H1 (cell line): ENCODE measurements around the gene TFDP1. TPM values are rescaled to one million over a fixed set of nuclear protein-coding genes. Genes with fewer than 3 reads are reported as not detected.

Experiments
- CTCF ChIA-PET: fragments of 300-600 bp; sonication (Branson Sonifier 250); formaldehyde crosslinking; loops from one replicate; lab custom pipeline; 2021; ENCODE audit not compliant: partially characterized antibody; lab: Charles Lee
- POLR2A ChIA-PET: fragments of 300-600 bp; sonication (Branson Sonifier 250); formaldehyde crosslinking; loops from one replicate; lab custom pipeline; 2021; ENCODE audit warnings: inconsistent platforms; ENCODE audit not compliant: partially characterized antibody; lab: Charles Lee
- DNase-seq, 2 experiments: peaks; one replicate each; pipeline versions ENCODE4 v3.0.0 to v3.0.0-alpha.2; 2010 to 2022; ENCODE audit warnings: low spot score in 2 of 2, low read depth in 1 of 2, mixed read lengths in 1 of 2
- FAIRE-seq: peaks from 2 replicates; lab custom pipeline; 2011; peaks lifted over from hg19 to GRCh38; lab: Jason Lieb, UNC
- H2AFZ ChIP-seq: 2 replicates; pipeline ENCODE4 v1.8.1; 2012; ENCODE audit warnings: low read length, inconsistent platforms
- H2AK5ac ChIP-seq: 2 replicates; pipeline ENCODE4 v1.6.1; 2013; ENCODE audit warnings: low read depth, low read length
- H2BK120ac ChIP-seq: replicated peaks from 2 replicates; pipeline ENCODE3; 2013; ENCODE audit warnings: low read depth, low read length, inconsistent platforms
- H2BK12ac ChIP-seq: 2 replicates; pipeline ENCODE4 v1.6.1; 2013; ENCODE audit warnings: low read depth, low read length
- H2BK15ac ChIP-seq: 2 replicates; pipeline ENCODE4 v1.6.1; 2013; ENCODE audit warnings: low read length
- H2BK20ac ChIP-seq: 2 replicates; pipeline ENCODE4 v1.6.1; 2013; ENCODE audit warnings: low read length
- H2BK5ac ChIP-seq: 2 replicates; pipeline ENCODE4 v1.6.1; 2013; ENCODE audit warnings: low read depth, low read length
- H3K14ac ChIP-seq: 2 replicates; pipeline ENCODE4 v1.6.1; 2013; ENCODE audit warnings: inconsistent platforms; ENCODE audit not compliant: insufficient read length
- H3K18ac ChIP-seq: 2 replicates; pipeline ENCODE4 v1.6.1; 2013; ENCODE audit warnings: low read length; ENCODE audit errors: extremely low read depth
- H3K23ac ChIP-seq: 2 replicates; pipeline ENCODE4 v1.6.1; 2013; ENCODE audit warnings: inconsistent platforms; ENCODE audit not compliant: insufficient read length
- H3K23me2 ChIP-seq: 2 replicates; pipeline ENCODE4 v1.6.1; 2013; ENCODE audit warnings: low read depth, low read length
- H3K27ac ChIP-seq: 2 replicates; pipeline ENCODE4 v1.6.1; 2011; ENCODE audit warnings: low read depth, low read length, inconsistent platforms
- H3K27me3 ChIP-seq, 4 experiments: replicated peaks in 1 of 4; 1 replicate in 1 of 4; 2 replicates in 3 of 4; pipeline versions ENCODE4 v1.6.1 to v1.8.1; 2011 to 2013; ENCODE audit warnings: low read length in 3 of 4, mild to moderate bottlenecking in 3 of 4, inconsistent platforms in 2 of 4, mixed read lengths in 2 of 4, moderate library complexity in 1 of 4; ENCODE audit not compliant: control insufficient read depth in 3 of 4, insufficient read depth in 3 of 4; ENCODE audit errors: extremely low read depth in 1 of 4
- H3K36me3 ChIP-seq, 4 experiments: 2 replicates each; pipeline versions ENCODE4 v1.6.1 to v1.8.1; 2011 to 2013; ENCODE audit warnings: mild to moderate bottlenecking in 4 of 4, low read length in 3 of 4, moderate library complexity in 2 of 4, control low read depth in 1 of 4, inconsistent platforms in 1 of 4; ENCODE audit not compliant: insufficient read depth in 4 of 4, control insufficient read depth in 2 of 4
- H3K4ac ChIP-seq: replicated peaks from 2 replicates; pipeline ENCODE3; 2013; ENCODE audit warnings: low read length, low read depth, mixed read lengths, inconsistent platforms; ENCODE audit not compliant: insufficient read length
- H3K4me1 ChIP-seq, 4 experiments: replicated peaks in 1 of 4; 1 replicate in 1 of 4; 2 replicates in 3 of 4; pipeline versions ENCODE4 v1.6.1 to v1.8.1; 2011 to 2013; ENCODE audit warnings: low read length in 3 of 4, inconsistent platforms in 2 of 4, mixed read lengths in 1 of 4; ENCODE audit not compliant: insufficient read depth in 4 of 4, control insufficient read depth in 3 of 4
- H3K4me2 ChIP-seq, 2 experiments: 2 replicates each; pipeline versions ENCODE4 v1.6.1 to v1.8.1; 2011 to 2013; ENCODE audit warnings: low read depth in 2 of 2, low read length in 2 of 2, control low read depth in 1 of 2, inconsistent platforms in 1 of 2, mild to moderate bottlenecking in 1 of 2; ENCODE audit not compliant: insufficient read depth in 1 of 2
- H3K4me3 ChIP-seq, 4 experiments: fragments of 200-600, 300-600 bp in 1 of 4; sonication (generic), shearing (Covaris generic), sonication (Bioruptor Twin) in 1 of 4; 2 replicates each; pipeline versions ENCODE4 v1.5.1 to v1.8.1; 2011 to 2016; ENCODE audit warnings: low read length in 4 of 4, low read depth in 3 of 4, control low read depth in 2 of 4, inconsistent platforms in 2 of 4, mild to moderate bottlenecking in 2 of 4, mixed read lengths in 1 of 4, moderate library complexity in 1 of 4; ENCODE audit not compliant: insufficient read depth in 2 of 4; ENCODE audit errors: extremely low read depth in 1 of 4
- H3K56ac ChIP-seq: replicated peaks from 2 replicates; pipeline ENCODE3; 2013; ENCODE audit warnings: low read depth, mild to moderate bottlenecking, mixed read lengths, low read length, inconsistent platforms; ENCODE audit not compliant: insufficient read length
- H3K79me1 ChIP-seq: 2 replicates; pipeline ENCODE4 v1.6.1; 2013; ENCODE audit warnings: low read depth, low read length, control low read depth
- H3K79me2 ChIP-seq, 2 experiments: 2 replicates each; pipeline versions ENCODE4 v1.6.1 to v1.8.1; 2012 to 2013; ENCODE audit warnings: low read length in 2 of 2, mild to moderate bottlenecking in 2 of 2, inconsistent platforms in 1 of 2; ENCODE audit not compliant: insufficient read depth in 2 of 2, control insufficient read depth in 1 of 2
- H3K9ac ChIP-seq, 4 experiments: replicated peaks in 1 of 4; 1 replicate in 1 of 4; 2 replicates in 3 of 4; pipeline versions ENCODE4 v1.6.1 to v1.8.1; 2011 to 2013; ENCODE audit warnings: low read depth in 3 of 4, low read length in 3 of 4, control low read depth in 2 of 4, mild to moderate bottlenecking in 2 of 4, moderate library complexity in 2 of 4, inconsistent platforms in 1 of 4; ENCODE audit errors: extremely low read depth in 1 of 4
- H3K9me3 ChIP-seq, 2 experiments: 2 replicates each; pipeline versions ENCODE4 v1.6.1 to v1.8.1; 2012 to 2013; ENCODE audit warnings: mild to moderate bottlenecking in 2 of 2, moderate library complexity in 2 of 2, control low read depth in 1 of 2, inconsistent platforms in 1 of 2, low read depth in 1 of 2, low read length in 1 of 2, mixed read lengths in 1 of 2; ENCODE audit not compliant: insufficient read depth in 2 of 2
- H4K20me1 ChIP-seq, 2 experiments: replicated peaks in 1 of 2; 2 replicates each; pipeline versions ENCODE3 to v1.8.1; 2011 to 2013; ENCODE audit warnings: inconsistent platforms in 2 of 2, low read length in 2 of 2, mild to moderate bottlenecking in 1 of 2; ENCODE audit not compliant: insufficient read depth in 2 of 2, control insufficient read depth in 1 of 2
- H4K5ac ChIP-seq: 2 replicates; pipeline ENCODE4 v1.6.1; 2013; ENCODE audit warnings: low read length, low read depth, mixed read lengths, inconsistent platforms; ENCODE audit not compliant: insufficient read length
- H4K8ac ChIP-seq: 2 replicates; pipeline ENCODE4 v1.8.0; 2013; ENCODE audit warnings: mild to moderate bottlenecking, moderate library complexity, low read length, inconsistent platforms; ENCODE audit not compliant: insufficient read depth; ENCODE audit errors: extremely low read depth
- H4K91ac ChIP-seq: replicated peaks from 2 replicates; pipeline ENCODE3; 2013; ENCODE audit warnings: low read length, mixed read lengths, inconsistent platforms; ENCODE audit not compliant: insufficient read length
- BRCA1 ChIP-seq: IDR thresholded peaks from 2 replicates; pipeline ENCODE4 v1.6.1; 2012; ENCODE audit warnings: low read depth, low read length, improper control_type of control experiment
- CBX5 ChIP-seq: fragments of 300-800, 300-1000 bp; sonication (generic); IDR thresholded peaks from 2 replicates; pipeline ENCODE4 v1.7.1; 2016; ENCODE audit warnings: antibody characterized with exemption, low read length, low read depth
- YY1 ChIP-seq: IDR thresholded peaks from 2 replicates; pipeline ENCODE4 v1.6.1; 2011; ENCODE audit warnings: low read depth, mild to moderate bottlenecking, low read length
- WGBS, 2 experiments: shearing (Covaris generic) in 1 of 2; methylation state at CpG; one replicate each; pipeline versions ENCODE4 v1.1.6 to v1.1.7; 2013 to 2015; ENCODE audit warnings: low lambda C conversion rate in 2 of 2, mixed read lengths in 2 of 2, inconsistent platforms in 1 of 2, low coverage in 1 of 2, missing lambda C conversion rate in 1 of 2; ENCODE audit not compliant: insufficient replicate concordance in 2 of 2, insufficient coverage in 1 of 2, insufficient read length in 1 of 2; ENCODE audit errors: extremely low coverage in 1 of 2, missing lambda C conversion rate in 1 of 2; 5-methylcytosine and 5-hydroxymethylcytosine counted together
- polyA plus RNA-seq, 7 experiments: library from polyadenylated mRNA; depleted of rRNA in 3 of 7; stranded (reverse) in 5 of 7; unstranded in 2 of 7; fragments of >200 nt in 5 of 7; fragments of 200-250 nt in 2 of 7; gene quantifications; 1 replicate in 5 of 7; 2 replicates in 1 of 7; 4 replicates in 1 of 7; pipeline versions ENCODE4 v1.2.1 to v1.2.3, GENCODE V29; 2011 to 2013; ENCODE audit warnings: missing spikeins in 2 of 7, mixed read lengths in 2 of 7
- total RNA-seq: library from RNA; stranded (reverse); fragmentation: NEBNext Ultra II Directional; extraction: Animal tissue kit (Norgen Biotek cat#: 25700); gene quantifications from 2 replicates; pipeline ENCODE4 v1.2.1, GENCODE V29; 2021

The TFDP1 gene
- total and polyA plus RNA-seq, 2 of the 8 experiments (the other 6 are each of a cell fraction or from before 2014, with no cell fraction given): 43.6 to 81.9 TPM

GRCh38 chr13:113616281-113616906, 31.8 kb downstream of the TFDP1 start:
- Histone ChIP-seq H3K36me3 (peaks cover 0 to 10% (median 1%) of the 10 kb centered on the region in 4 experiments; a peak in 4 of 8 replicates), H3K9ac (peak overlapping the region in 1 of 4 experiments; percentile 44; a peak in 3 of 7 replicates), H3K4ac (peak overlapping the region; percentile 2), H3K23ac (no peak overlapping the region), H3K79me1 (peaks cover 27% of the 10 kb centered on the region), H2AK5ac (no peak overlapping the region), H2BK20ac (no peak overlapping the region), H3K23me2 (peaks cover 8% of the 10 kb centered on the region), H3K9me3 (no peaks in the 10 kb centered on the region), H3K79me2 (peaks cover 7 to 48% of the 10 kb centered on the region in 2 experiments), H3K4me1 (peaks cover 5 to 14% (median 12%) of the 10 kb centered on the region in 4 experiments; a peak in 6 of 7 replicates), H3K27ac (peak overlapping the region; percentile 65; the same call in 1 of the 2 replicates), H2BK12ac (no peak overlapping the region), H4K8ac (no peak overlapping the region), H3K56ac (no peak overlapping the region), H2AFZ (no peak overlapping the region), H2BK5ac (peak overlapping the region; percentile 13), H3K27me3 (no peaks in the 10 kb centered on the region; a peak in 1 of 7 replicates), H2BK120ac (no peak overlapping the region), H2BK15ac (no peak overlapping the region), H3K4me2 (peak overlapping the region; percentile 26 to 40; a peak in 1 of 4 replicates), H3K14ac (no peak overlapping the region), H3K18ac (peak overlapping the region; percentile 20; the same call in 1 of the 2 replicates), H3K4me3 (no peak overlapping the region), H4K91ac (peak overlapping the region; percentile 1), H4K20me1 (peaks cover 0 to 14% of the 10 kb centered on the region in 2 experiments), H4K5ac (peak overlapping the region; percentile 32)
- TF ChIP-seq BRCA1 (no peak), YY1 (no peak), CBX5 (no peak)
- 84% methylated on average over 20 of the region's 20 CpGs; no CpG with 5 or more reads in 1 of the 2 experiments for WGBS, 2 experiments
- CTCF ChIA-PET: interaction anchor here (0.7 to 2.0 kb wide), 9 partner anchors 13 to 289 kb away, joined by 3 to 6 read pairs (median 4); no protein-coding TSS in a partner anchor
- FAIRE-seq (no peak), DNase-seq (no peak)
- POLR2A ChIA-PET: interaction anchor here (0.6 to 1.0 kb wide), 3 partner anchors 13 to 484 kb away, joined by 3 read pairs; no protein-coding TSS in a partner anchor
